NCI-H2081 (cell line): ENCODE data around the gene THUMPD1.
"Not testable (repeated sequence)": the region's sequence is repeated elsewhere in the genome, so short reads cannot be mapped to it uniquely, and the experiment has no call there.

Source experiments
- DNase-seq, 2 experiments: peaks; one replicate each; lab custom pipeline; 2025; lab: John Stamatoyannopoulos, UW

The THUMPD1 gene

GRCh38 chr16:20749474-20749873 is 7.9 kb upstream of the THUMPD1 start:
- no peak for DNase-seq

DNA sequence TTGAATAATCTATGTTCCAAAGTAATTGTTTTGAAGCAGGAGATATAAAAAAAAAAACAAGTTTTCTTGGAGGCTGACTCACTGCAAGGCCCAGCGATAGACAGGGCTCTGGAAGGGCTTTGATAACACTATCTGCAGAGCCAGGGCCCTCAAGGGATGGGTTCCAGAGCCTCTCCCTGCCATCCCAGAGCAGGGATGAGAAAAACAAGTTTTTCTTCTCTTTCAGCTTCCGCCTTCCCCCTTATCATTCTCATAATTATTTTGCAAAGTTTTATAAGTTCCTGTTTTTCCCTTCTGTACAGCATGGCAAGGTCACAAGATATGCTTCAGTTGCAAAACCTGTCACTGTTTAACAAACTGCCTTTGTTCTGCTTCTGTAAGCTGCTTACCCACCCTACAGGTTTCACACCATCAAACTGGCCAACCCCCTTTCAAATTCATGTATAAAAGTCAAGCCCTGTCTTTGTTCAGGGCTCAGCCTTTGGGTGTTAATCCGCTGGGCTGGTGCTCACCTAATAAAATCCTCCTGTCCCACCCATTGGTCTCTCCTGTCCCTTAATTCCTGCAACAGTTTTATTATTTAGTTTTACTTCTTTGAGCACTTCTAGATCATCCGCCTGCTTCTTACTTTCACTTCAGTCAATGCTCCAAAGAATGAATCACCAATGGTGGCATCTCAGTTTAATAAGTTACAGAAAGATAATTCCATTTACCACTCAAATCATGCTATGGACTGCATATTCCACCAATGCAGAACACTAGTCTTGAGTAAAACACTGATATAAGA is 5.6 kb upstream of the THUMPD1 start:
- DNase-seq = no peak

- DNase-seq = no peak
Observed at GRCh38 chr16:20746461-20746860, 4.8 kb upstream of the THUMPD1 start.

DNA sequence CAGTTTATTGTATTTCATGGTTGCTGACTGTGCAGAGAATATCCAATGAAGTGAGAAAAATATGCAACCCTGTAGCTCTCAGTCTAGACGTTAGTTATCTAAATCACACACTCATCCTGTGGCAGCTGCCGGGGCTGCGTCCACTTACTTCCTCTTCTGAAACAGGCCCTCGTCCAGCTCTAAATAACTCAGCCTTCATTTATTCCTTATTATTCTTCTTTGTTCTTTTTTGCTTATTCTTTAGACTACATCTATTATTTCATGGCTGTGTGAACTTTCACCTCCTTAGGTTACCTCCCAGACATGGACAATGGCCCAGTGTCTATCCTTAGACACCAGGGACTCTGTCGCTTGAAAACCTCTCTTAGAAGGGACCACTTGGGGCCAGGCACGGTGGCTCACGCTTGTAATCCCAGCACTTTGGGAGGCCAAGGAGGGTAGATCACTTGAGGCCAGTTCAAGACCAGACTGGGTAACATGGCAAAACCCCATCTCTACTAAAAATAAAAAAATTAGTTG is 3.4 kb upstream of the THUMPD1 start:
- DNase-seq = no peak

DNA sequence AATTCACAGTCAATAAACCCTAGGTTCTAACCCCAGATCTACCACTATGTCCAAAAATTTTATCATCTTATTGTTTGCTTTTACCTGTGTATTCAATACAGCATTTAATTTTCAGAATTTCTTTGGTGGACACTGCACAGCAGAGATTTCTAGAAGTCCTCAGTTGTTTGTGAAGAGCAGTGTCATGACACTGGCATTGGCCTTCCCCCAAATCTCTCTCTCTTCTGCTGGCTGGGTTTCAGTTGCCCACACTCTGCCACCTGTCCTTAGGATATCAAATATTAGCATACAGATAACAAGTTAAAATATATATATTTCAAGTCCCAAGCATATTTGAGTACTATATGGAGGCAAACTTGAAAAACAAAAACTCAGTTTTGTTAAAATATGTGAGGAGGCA is 2.0 kb upstream of the THUMPD1 start:
- no peak for DNase-seq

- peak; percentile 70 to 72 for DNase-seq
Observed at GRCh38 chr16:20740901-20741521, 607 bp downstream of the THUMPD1 start.

- no peak for DNase-seq
Observed at GRCh38 chr16:20740007-20740883, 1.4 kb downstream of the THUMPD1 start.

- DNase-seq = no peak
Observed at GRCh38 chr16:20735490-20735889, 6.1 kb downstream of the THUMPD1 start.

DNA sequence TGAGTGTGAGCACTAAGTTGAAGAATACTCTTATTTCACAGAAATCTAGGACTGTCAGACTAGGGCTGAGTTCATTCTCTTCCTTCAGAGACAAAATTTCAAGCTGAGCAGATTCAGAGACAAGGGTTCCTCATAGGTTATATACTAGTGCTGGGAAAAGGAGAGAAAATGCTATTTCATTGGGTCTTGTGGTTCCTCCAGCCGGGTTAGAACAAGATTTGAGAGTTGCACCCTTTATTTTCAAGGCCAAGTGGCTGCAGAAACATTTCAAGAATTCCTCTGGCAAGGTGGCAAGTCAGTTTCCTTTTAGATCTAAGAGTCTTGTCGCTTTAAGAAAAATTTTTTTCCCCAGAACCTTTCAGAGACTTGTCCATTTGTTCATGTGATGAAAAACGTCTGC is 6.8 kb downstream of the THUMPD1 start:
- no peak for DNase-seq

DNA sequence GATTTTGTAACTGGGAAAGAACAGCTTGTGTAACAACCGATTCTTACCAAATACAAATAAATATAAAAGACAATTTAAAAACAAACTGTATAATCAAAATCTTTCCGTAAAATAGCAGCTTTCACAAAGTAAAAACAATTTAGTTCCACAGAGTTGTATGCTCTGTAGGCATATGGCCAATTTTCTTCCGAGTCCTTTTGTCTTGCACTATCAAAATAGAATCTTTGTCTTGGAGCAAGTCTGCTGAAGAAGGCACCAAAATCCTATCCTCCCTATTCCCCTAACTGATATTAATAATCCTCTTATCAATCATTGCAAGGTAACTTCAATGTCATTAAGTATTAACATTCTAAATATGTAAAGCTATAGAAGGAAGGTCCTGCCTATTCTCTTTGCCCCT is 7.6 kb downstream of the THUMPD1 start:
- no peak for DNase-seq

GRCh38 chr16:20729141-20729540 is 12.5 kb downstream of the THUMPD1 start:
- DNase-seq = no peak

GRCh38 chr16:20727181-20727580 is 14.4 kb downstream of the THUMPD1 start:
- no peak for DNase-seq

DNA sequence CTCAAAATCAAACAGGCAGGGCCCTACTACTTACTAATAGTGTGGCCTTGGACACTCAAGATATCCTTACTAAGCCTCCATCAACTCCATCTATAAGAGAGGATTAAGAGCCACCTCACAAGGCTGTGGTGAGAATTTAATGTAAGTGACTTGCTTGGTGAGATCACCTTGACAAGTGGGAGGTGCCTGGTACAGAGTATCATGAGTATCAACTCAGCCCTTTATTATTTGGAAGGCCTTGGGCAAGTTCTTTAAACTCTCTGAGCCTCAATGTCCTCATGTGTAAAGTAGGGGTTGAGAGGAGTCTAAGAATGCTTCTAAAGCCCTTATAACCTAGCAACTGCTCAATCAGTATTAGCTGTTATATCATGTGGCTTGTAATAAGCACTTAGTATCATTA is 15.0 kb downstream of the THUMPD1 start:
- no peak for DNase-seq

DNA sequence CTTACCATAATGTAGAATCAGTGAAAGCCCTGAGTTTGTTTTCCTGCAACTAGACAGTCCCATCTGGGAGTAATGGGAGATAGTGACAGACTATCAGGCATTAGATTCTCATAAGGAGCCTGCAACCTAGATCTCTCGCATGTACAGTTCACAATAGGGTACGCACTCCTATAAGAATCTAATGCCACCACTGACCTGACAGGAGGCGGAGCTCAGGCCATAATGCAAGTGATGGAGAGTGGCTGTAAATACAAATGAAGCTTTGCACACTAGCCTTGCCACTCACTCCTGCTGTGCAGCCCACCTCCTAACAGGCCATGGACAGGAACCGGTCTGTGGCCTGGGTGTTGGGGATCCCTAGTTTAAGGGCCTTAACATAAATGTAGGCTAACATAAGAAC is 21.4 kb downstream of the THUMPD1 start:
- DNase-seq = no peak

GRCh38 chr16:20717718-20718117 is 23.9 kb downstream of the THUMPD1 start:
- DNase-seq = not testable (repeated sequence)

GRCh38 chr16:20711277-20711911 is 30.2 kb downstream of the THUMPD1 start:
- DNase-seq = no peak

DNA sequence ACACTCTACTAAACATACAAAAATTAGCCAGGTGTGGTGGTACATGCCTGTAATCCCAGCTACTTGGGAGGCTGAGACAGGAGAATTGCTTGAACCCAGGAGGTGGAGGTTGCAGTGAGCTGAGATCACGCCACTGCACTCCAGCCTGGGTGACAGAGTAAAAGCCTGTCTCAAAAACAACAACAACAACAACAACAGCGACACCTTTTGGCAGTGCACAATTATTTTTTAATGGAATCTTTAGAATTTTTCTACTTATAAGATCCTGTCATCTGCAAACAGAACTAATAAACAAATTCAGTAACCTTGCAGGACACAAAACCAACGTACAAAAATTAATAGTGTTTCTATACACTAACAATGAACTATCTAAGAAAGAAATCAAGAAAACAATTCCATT is 33.5 kb downstream of the THUMPD1 start:
- DNase-seq = not testable (repeated sequence)

- DNase-seq = no peak
Observed at GRCh38 chr16:20707461-20707860, 34.2 kb downstream of the THUMPD1 start.

GRCh38 chr16:20705972-20706371 is 35.6 kb downstream of the THUMPD1 start:
- DNase-seq = not testable (repeated sequence)

- DNase-seq = no peak
Observed at GRCh38 chr16:20704281-20704680, 37.3 kb downstream of the THUMPD1 start.

- DNase-seq = not testable (repeated sequence)
Observed at GRCh38 chr16:20701692-20702091, 39.9 kb downstream of the THUMPD1 start.

- DNase-seq = no peak
Observed at GRCh38 chr16:20696618-20697017, 45.0 kb downstream of the THUMPD1 start.
